Measurements from ENCODE around the gene CPAMD8.
"Not testable (repeated sequence)": the region's sequence is repeated elsewhere in the genome, so short reads cannot be mapped to it uniquely, and the experiment has no call there.

The CPAMD8 gene

DNA sequence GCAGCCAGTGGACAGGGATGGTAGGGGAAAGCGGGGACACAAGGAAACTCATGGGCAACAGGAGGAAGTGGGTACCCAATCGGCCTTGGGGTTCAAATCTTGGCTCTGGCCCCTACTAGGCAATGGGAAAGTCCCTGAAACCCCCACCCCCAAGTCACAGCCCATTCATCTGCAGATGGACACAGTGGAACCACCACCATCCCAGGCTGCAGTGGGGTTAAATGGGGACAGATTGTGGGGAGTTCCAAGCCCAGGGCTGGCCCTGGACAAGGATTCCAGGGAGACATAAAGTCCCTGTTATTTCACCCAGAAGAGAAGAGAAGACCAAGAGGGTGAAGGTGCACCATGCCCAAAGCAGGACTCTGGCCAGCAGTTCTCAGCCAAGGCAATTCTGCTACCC is 48.5 kb downstream of the CPAMD8 start:
- H3K9me3 ChIP-seq (ENCODE audit: insufficient read depth, low read length) = no peaks in the 10 kb centered on the region
- TF ChIP-seq YY1 (IDR thresholded peaks at IDR 0.05; ENCODE audit: insufficient read depth, insufficient read length) (no peak), SUZ12 (IDR thresholded peaks at IDR 0.05; ENCODE audit: extremely low read depth, insufficient read depth, insufficient read length) (no peak), ZNF274 (IDR thresholded peaks at IDR 0.05; ENCODE audit: low read depth, low read length) (no peak)

DNA sequence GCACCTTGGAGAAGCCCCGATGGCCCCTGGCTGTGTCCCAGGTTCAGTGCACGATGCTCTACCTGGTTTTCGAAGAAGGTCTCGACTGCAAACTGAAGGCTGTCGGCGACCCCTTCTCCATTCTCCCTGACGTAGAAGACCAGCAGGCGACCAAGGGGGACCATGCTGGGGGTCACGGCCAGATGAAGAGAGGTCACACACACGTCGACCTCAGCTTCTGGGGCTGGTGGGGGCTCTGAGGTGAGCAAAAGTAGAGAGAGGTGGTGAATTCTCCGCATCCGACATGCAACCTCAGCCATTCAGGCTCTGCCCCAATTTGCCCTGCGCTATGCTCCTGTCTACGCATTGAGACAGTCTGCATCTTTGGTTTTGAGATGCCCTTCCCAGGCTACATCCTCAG is 49.3 kb downstream of the CPAMD8 start:
- H3K36me3 ChIP-seq (ENCODE audit: insufficient read depth, insufficient read length, low read length) = no peaks in the 10 kb centered on the region

More for the DNA sequence above, 48.5 kb downstream of the CPAMD8 start:
- Histone ChIP-seq H3K27me3 (ENCODE audit: insufficient read depth, insufficient read length) (no peaks in the 10 kb centered on the region), H3K4me3 (ENCODE audit: insufficient read length, low read depth) (no peak overlapping the region), H3K4me1 (ENCODE audit: insufficient read depth, insufficient read length) (no peaks in the 10 kb centered on the region), H3K36me3 (ENCODE audit: insufficient read depth, insufficient read length, low read length) (no peaks in the 10 kb centered on the region), H3K9ac (ENCODE audit: insufficient read length, low read depth) (no peak overlapping the region)
- no peak for DNase-seq (ENCODE audit: low read depth, low spot score)

GRCh38 chr19:16976446-16976845 is 50.2 kb downstream of the CPAMD8 start:
- no peak for DNase-seq (ENCODE audit: low read depth, low spot score)
- no peaks in the 10 kb centered on the region for H3K36me3 ChIP-seq (ENCODE audit: insufficient read depth, insufficient read length, low read length)
- no peaks in the 10 kb centered on the region for H3K4me1 ChIP-seq (ENCODE audit: insufficient read depth, insufficient read length)
- H3K27me3 ChIP-seq (ENCODE audit: insufficient read depth, insufficient read length) = no peaks in the 10 kb centered on the region
- no peak overlapping the region for H3K4me3 ChIP-seq (ENCODE audit: insufficient read length, low read depth)
- TF ChIP-seq SUZ12 (IDR thresholded peaks at IDR 0.05; ENCODE audit: extremely low read depth, insufficient read depth, insufficient read length) = no peak
- TF ChIP-seq YY1 (IDR thresholded peaks at IDR 0.05; ENCODE audit: insufficient read depth, insufficient read length) = no peak
- TF ChIP-seq ZNF274 (IDR thresholded peaks at IDR 0.05; ENCODE audit: low read depth, low read length) = no peak
- H3K9ac ChIP-seq (ENCODE audit: insufficient read length, low read depth) = no peak overlapping the region
- no peaks in the 10 kb centered on the region for H3K9me3 ChIP-seq (ENCODE audit: insufficient read depth, low read length)

More for the DNA sequence above, 49.3 kb downstream of the CPAMD8 start:
- TF ChIP-seq SUZ12 (IDR thresholded peaks at IDR 0.05; ENCODE audit: extremely low read depth, insufficient read depth, insufficient read length) = no peak
- no peak for TF ChIP-seq YY1 (IDR thresholded peaks at IDR 0.05; ENCODE audit: insufficient read depth, insufficient read length)
- TF ChIP-seq ZNF274 (IDR thresholded peaks at IDR 0.05; ENCODE audit: low read depth, low read length) = no peak
- H3K4me3 ChIP-seq (ENCODE audit: insufficient read length, low read depth) = no peak overlapping the region
- H3K4me1 ChIP-seq (ENCODE audit: insufficient read depth, insufficient read length) = no peaks in the 10 kb centered on the region
- H3K27me3 ChIP-seq (ENCODE audit: insufficient read depth, insufficient read length) = no peaks in the 10 kb centered on the region
- no peak overlapping the region for H3K9ac ChIP-seq (ENCODE audit: insufficient read length, low read depth)
- H3K9me3 ChIP-seq (ENCODE audit: insufficient read depth, low read length) = no peaks in the 10 kb centered on the region
- DNase-seq (ENCODE audit: low read depth, low spot score) = no peak

GRCh38 chr19:16970821-16971220 is 55.8 kb downstream of the CPAMD8 start:
- TF ChIP-seq SUZ12 (IDR thresholded peaks at IDR 0.05; ENCODE audit: extremely low read depth, insufficient read depth, insufficient read length) (no peak), ZNF274 (IDR thresholded peaks at IDR 0.05; ENCODE audit: low read depth, low read length) (no peak), YY1 (IDR thresholded peaks at IDR 0.05; ENCODE audit: insufficient read depth, insufficient read length) (no peak)
- no peak for DNase-seq (ENCODE audit: low read depth, low spot score)
- H3K4me1 ChIP-seq (ENCODE audit: insufficient read depth, insufficient read length) = no peaks in the 10 kb centered on the region
- no peak overlapping the region for H3K9ac ChIP-seq (ENCODE audit: insufficient read length, low read depth)
- H3K27me3 ChIP-seq (ENCODE audit: insufficient read depth, insufficient read length) = no peaks in the 10 kb centered on the region
- no peak overlapping the region for H3K4me3 ChIP-seq (ENCODE audit: insufficient read length, low read depth)
- H3K9me3 ChIP-seq (ENCODE audit: insufficient read depth, low read length) = peaks cover 17% of the 10 kb centered on the region
- H3K36me3 ChIP-seq (ENCODE audit: insufficient read depth, insufficient read length, low read length) = no peaks in the 10 kb centered on the region

DNA sequence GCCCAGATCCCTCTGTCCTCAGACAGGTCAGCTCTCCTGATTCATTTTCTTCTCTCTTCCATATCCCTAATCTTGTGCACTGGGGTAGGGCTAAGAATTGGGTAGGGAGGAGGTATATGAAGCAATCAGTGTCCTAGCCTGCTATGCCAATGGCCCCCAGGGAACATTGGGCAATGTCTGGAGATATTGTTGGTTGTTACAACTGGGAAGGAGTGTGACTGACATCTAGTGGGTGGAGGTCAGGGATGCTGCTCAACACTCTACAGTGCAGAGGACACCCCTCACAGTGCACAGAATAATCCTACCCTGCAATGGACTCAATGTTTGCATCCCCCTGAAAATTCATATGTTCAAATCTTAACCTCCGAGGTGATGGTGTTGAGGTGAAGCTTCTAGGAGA is 57.5 kb downstream of the CPAMD8 start:
- no peak overlapping the region for H3K4me3 ChIP-seq (ENCODE audit: insufficient read length, low read depth)
- TF ChIP-seq YY1 (IDR thresholded peaks at IDR 0.05; ENCODE audit: insufficient read depth, insufficient read length) (no peak), ZNF274 (IDR thresholded peaks at IDR 0.05; ENCODE audit: low read depth, low read length) (no peak), SUZ12 (IDR thresholded peaks at IDR 0.05; ENCODE audit: extremely low read depth, insufficient read depth, insufficient read length) (no peak)
- no peaks in the 10 kb centered on the region for H3K4me1 ChIP-seq (ENCODE audit: insufficient read depth, insufficient read length)
- peaks cover 17% of the 10 kb centered on the region for H3K9me3 ChIP-seq (ENCODE audit: insufficient read depth, low read length)
- DNase-seq (ENCODE audit: low read depth, low spot score) = no peak
- H3K27me3 ChIP-seq (ENCODE audit: insufficient read depth, insufficient read length) = no peaks in the 10 kb centered on the region
- no peak overlapping the region for H3K9ac ChIP-seq (ENCODE audit: insufficient read length, low read depth)
- no peaks in the 10 kb centered on the region for H3K36me3 ChIP-seq (ENCODE audit: insufficient read depth, insufficient read length, low read length)

DNA sequence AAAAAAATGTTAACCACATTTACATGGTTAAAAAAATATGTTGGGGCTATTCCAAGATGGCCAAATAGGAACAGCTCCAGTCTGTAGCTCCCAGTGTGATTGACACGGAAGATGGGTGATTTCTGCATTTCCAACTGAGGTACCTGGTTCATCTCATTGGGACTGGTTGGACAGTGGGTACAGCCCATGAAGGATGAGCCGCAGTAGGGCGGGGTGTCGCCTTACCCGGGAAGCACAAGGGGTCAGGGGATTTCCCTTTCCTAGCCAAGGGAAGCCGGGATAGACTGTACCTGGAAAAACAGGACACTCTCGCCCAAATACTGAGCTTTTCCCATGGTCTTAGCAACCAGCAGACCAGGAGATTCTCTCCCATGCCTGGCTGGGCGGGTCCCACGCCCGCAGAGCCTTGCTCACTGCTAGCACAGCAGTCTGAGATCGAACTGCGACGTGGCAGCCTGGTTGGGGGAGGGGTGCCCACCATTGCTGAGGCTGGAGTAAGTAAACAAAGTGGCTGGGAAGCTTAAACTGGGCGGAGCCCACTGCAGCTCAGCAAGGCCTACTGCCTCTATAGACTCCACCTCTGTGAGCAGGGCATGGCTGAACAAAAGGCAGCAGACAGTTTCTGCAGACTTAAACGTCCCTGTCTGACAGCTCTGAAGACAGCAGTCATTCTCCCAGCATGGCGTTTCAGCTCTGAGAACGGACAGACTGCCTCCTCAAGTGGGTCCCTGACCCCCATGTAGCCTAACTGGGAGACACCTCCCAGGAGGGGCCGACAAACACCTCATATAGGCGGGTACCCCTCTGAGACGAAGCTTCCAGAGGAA is 65.4 kb downstream of the CPAMD8 start:
- H3K9me3 ChIP-seq (ENCODE audit: insufficient read depth, low read length); H3K36me3 ChIP-seq (ENCODE audit: insufficient read depth, insufficient read length, low read length); H3K4me3 ChIP-seq (ENCODE audit: insufficient read length, low read depth); H3K27me3 ChIP-seq (ENCODE audit: insufficient read depth, insufficient read length); H3K4me1 ChIP-seq (ENCODE audit: insufficient read depth, insufficient read length): not testable (repeated sequence)
- TF ChIP-seq YY1 (IDR thresholded peaks at IDR 0.05; ENCODE audit: insufficient read depth, insufficient read length) = peak; percentile 27
- peak overlapping the region; percentile 63 for H3K9ac ChIP-seq (ENCODE audit: insufficient read length, low read depth)
- DNase-seq (ENCODE audit: low read depth, low spot score) = peak; percentile 80

DNA sequence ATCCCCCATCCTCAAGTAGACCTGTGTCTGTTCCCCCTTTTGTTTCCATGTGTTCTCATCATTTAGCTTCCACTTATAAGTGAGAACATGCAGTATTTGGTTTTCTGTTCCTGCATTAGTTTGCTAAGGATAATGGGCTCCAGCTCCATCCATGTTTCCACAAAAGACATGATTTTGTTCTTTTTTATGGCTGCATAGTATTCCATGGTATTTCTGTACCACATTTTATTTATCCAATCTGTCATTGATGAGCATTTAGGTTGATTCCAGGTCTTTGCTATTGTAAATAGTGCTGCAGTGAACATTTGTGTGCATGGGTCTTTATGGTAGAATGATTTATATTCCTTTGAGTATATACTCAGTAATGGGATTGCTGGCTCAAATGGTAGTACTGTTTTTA is 68.3 kb downstream of the CPAMD8 start:
- H3K4me3 ChIP-seq (ENCODE audit: insufficient read length, low read depth); H3K9ac ChIP-seq (ENCODE audit: insufficient read length, low read depth); H3K27me3 ChIP-seq (ENCODE audit: insufficient read depth, insufficient read length); DNase-seq (ENCODE audit: low read depth, low spot score); H3K4me1 ChIP-seq (ENCODE audit: insufficient read depth, insufficient read length); H3K36me3 ChIP-seq (ENCODE audit: insufficient read depth, insufficient read length, low read length): not testable (repeated sequence)
- H3K9me3 ChIP-seq (ENCODE audit: insufficient read depth, low read length) = peaks cover 10% of the 10 kb centered on the region
